Measurements from ENCODE around the gene UTP3. TPM values are rescaled to one million over a fixed set of nuclear protein-coding genes. Genes with fewer than 3 reads are reported as not detected.

UTP3 gene
- total and polyA plus RNA-seq, 9 of the 15 experiments (the other 6 are each of a cell fraction or from before 2014, with no cell fraction given), result 11.9 to 69.3 (median 34.0) TPM

GRCh38 chr4:70737006-70737405, 48.7 kb downstream of the UTP3 start:
- Histone ChIP-seq H3K27ac (ENCODE audit: extremely low read depth, low read depth, low read length) (no peak overlapping the region), H3K4me1 (replicated peaks in 1 of 2; ENCODE audit: control insufficient read depth in 2 of 2, insufficient read depth in 2 of 2, low read length in 2 of 2) (peaks cover 0 to 10% of the 10 kb centered on the region in 2 experiments; a peak in 2 of 5 replicates), H3K9ac (ENCODE audit: insufficient read depth in 1 of 2, low read depth in 2 of 2, low read length in 2 of 2) (no peak overlapping the region), H2AFZ (ENCODE audit: low read depth, low read length) (no peak overlapping the region), H3K27me3 (ENCODE audit: control insufficient read depth in 2 of 2, insufficient read depth in 2 of 2, low read length in 2 of 2) (no peaks in the 10 kb centered on the region), H3K4me3 (no peak overlapping the region), H3K4me2 (ENCODE audit: insufficient read depth, low read length) (no peak overlapping the region), H3K79me2 (ENCODE audit: control insufficient read depth, insufficient read depth, low read length) (no peaks in the 10 kb centered on the region), H4K20me1 (replicated peaks; ENCODE audit: control insufficient read depth, insufficient read depth, low read length) (no peaks in the 10 kb centered on the region), H3K9me3 (replicated peaks; ENCODE audit: control insufficient read depth, insufficient read depth, low read depth, low read length) (no peaks in the 10 kb centered on the region), H3K36me3 (ENCODE audit: control insufficient read depth, insufficient read depth, low read length) (no peaks in the 10 kb centered on the region), H3K9me1 (ENCODE audit: control insufficient read depth, insufficient read depth, low read length) (no peaks in the 10 kb centered on the region)
- DNase-seq (ENCODE audit: extremely low read depth in 1 of 4, low spot score in 3 of 4) (no peak), ATAC-seq (no peak), FAIRE-seq (no peak)
- intact Hi-C loops (cut with micrococcal nuclease) (no loop called here), in situ Hi-C loops (cut with MboI) (no loop called here)
- no TSS peak for BruUV-seq (replicated peaks)
- 10% methylated on average over 1 of the region's 1 CpG for WGBS (ENCODE audit: insufficient coverage, low coverage, missing lambda C conversion rate)
- ChIA-PET POLR2A (interaction anchor here (1.1 to 1.2 kb wide), 2 partner anchors 9 to 15 kb away, joined by 4 read pairs; partner anchors contain the start of gene RUFY3), CTCF (ENCODE audit: low intra/inter-chr PET ratio) (no interaction called here)
- no peak for TF ChIP-seq CBFA2T3 (IDR thresholded peaks at IDR 0.05)

- TF ChIP-seq ZNF282 (CRISPR knock-in tag; IDR thresholded peaks at IDR 0.05), result no peak
- no peak for TF ChIP-seq ZNF75A (CRISPR knock-in tag; IDR thresholded peaks at IDR 0.05)
- TF ChIP-seq TARDBP (IDR thresholded peaks at IDR 0.05), result no peak
- TF ChIP-seq FIP1L1 (IDR thresholded peaks at IDR 0.05; ENCODE audit: low read depth, low read length, poor library complexity, severe bottlenecking), result no peak
- TF ChIP-seq ATF2 (CRISPR knock-in tag; IDR thresholded peaks at IDR 0.05), result no peak
- TF ChIP-seq XRCC4 (IDR thresholded peaks at IDR 0.05; ENCODE audit: extremely low read depth, insufficient read depth, insufficient read length), result no peak
- no peak for TF ChIP-seq ZBTB34 (CRISPR knock-in tag; IDR thresholded peaks at IDR 0.05)
- no peak for TF ChIP-seq MIER1 (IDR thresholded peaks at IDR 0.05; ENCODE audit: low read depth)
- no peak for DNase-seq (ENCODE audit: extremely low read depth in 1 of 4, low spot score in 3 of 4)
- CTCF ChIA-PET (ENCODE audit: low intra/inter-chr PET ratio), result no interaction called here
- POLR2A ChIA-PET, result interaction anchor here (1.2 kb wide), 1 partner anchor 9 kb away, joined by 4 read pairs; no protein-coding TSS in a partner anchor
- Histone ChIP-seq H3K4me2 (ENCODE audit: insufficient read depth, low read length) (no peak overlapping the region), H3K9ac (ENCODE audit: insufficient read depth in 1 of 2, low read depth in 2 of 2, low read length in 2 of 2) (no peak overlapping the region), H3K36me3 (ENCODE audit: control insufficient read depth, insufficient read depth, low read length) (no peaks in the 10 kb centered on the region), H3K79me2 (ENCODE audit: control insufficient read depth, insufficient read depth, low read length) (no peaks in the 10 kb centered on the region), H3K27me3 (ENCODE audit: control insufficient read depth in 2 of 2, insufficient read depth in 2 of 2, low read length in 2 of 2) (no peaks in the 10 kb centered on the region), H4K20me1 (replicated peaks; ENCODE audit: control insufficient read depth, insufficient read depth, low read length) (no peaks in the 10 kb centered on the region), H3K4me3 (no peak overlapping the region), H2AFZ (ENCODE audit: low read depth, low read length) (no peak overlapping the region), H3K4me1 (replicated peaks in 1 of 2; ENCODE audit: control insufficient read depth in 2 of 2, insufficient read depth in 2 of 2, low read length in 2 of 2) (peaks cover 0 to 10% of the 10 kb centered on the region in 2 experiments; a peak in 2 of 5 replicates), H3K9me1 (ENCODE audit: control insufficient read depth, insufficient read depth, low read length) (no peaks in the 10 kb centered on the region), H3K9me3 (replicated peaks; ENCODE audit: control insufficient read depth, insufficient read depth, low read depth, low read length) (no peaks in the 10 kb centered on the region), H3K27ac (ENCODE audit: extremely low read depth, low read depth, low read length) (no peak overlapping the region)
- intact Hi-C loops (cut with micrococcal nuclease), result no loop called here
- 40% methylated on average over 2 of the region's 2 CpGs for WGBS (ENCODE audit: insufficient coverage, low coverage, missing lambda C conversion rate)
- FAIRE-seq, result no peak
- BruUV-seq (replicated peaks), result no TSS peak
- in situ Hi-C loops (cut with MboI), result no loop called here
- no peak for ATAC-seq
These were observed 49.1 kb downstream of the UTP3 start for GRCh38 chr4:70737409-70737808.

All from K562 (cell line).